DMS53 treated with DMSO at 0.1 percent for 48 hours (cell line): ENCODE data around the gene ITPR3.
A peak's percentile ranks its signal among the peaks of the same experiment; 100 is the strongest.
"Not testable (repeated sequence)": the region's sequence is repeated elsewhere in the genome, so short reads cannot be mapped to it uniquely, and the experiment has no call there.

Source experiments
- DNase-seq: peaks from one replicate; lab custom pipeline; 2025; ENCODE audit not compliant: unreplicated experiment; lab: John Stamatoyannopoulos, UW

Gene ITPR3

DNA sequence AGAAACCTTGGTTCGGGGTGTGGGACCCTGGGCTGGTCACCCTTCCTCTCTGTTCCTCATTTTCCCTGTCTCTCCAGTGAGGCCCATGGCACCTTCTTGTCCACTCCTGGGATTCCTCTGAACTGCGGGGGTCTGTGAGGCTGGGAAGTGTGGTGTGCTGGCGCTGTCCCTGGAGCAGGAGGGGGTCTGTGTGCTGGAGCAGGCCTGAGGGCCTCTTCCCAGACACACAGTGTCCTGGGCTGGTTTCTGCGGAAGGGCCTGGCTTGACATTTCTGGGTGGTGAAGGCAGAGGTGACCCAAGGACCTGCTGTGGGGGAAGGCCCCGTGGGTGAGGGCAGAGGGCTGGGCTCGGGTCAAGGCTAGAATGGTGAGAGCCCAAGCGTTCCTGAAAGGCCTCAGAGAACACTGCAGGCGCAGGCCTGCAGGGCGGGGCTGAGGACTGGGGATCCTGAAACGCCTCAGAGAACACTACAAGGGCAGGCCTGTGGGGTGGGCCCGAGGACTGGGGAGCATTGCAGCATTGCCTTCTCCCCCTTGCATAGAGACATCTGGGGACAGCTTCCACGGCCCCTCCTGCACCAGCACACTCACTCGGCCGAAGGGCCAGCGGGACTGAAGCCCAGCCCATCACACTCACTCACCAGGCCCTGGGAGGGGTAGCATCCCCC lies 30.5 kb upstream of the ITPR3 start:
- peak; percentile 10 for DNase-seq

DNA sequence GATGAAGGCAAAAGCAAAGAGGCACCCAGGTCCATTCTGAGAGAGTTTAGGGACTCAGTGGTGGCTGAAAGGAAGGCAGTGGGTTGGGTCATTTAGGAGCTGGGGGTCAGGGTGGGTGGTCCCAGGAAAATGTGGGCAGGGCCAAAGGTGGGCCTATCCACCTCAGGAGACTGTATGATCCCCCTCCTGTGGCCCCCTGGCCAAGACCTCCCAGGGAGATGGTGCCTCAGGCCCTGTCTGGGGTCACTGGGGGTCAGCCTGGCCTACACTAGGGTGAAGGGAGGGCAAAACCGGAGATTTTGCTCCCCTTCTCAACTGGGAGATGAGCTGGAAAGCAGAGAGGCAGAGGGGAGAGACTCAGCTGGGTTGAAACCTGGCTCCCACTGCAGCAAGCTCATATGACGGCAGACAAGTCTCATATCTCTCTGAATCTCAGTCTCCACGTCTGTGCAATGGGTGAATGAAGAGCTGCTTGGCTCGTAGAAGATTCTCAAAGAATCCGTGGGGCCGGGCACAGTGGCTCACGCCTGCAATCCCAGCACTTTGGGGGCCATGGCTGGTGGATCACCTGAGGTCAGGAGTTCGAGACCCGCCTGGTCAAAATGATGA lies 29.6 kb upstream of the ITPR3 start:
- no peak for DNase-seq

DNA sequence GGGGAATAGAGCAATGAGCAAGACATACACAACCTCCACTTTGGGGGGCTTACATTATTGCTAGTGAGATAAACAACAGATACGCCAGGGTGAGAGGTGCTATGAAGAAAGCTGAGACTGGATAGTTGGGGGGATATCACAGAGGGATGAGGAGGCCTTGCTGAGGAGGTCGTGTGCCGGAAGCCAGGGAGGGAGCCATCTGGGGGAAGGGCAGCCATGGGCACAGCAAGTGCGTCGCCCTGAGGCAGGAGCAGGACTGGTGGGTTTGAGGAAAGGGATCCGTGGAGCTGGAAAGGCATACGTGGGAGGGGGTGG lies 28.9 kb upstream of the ITPR3 start:
- no peak for DNase-seq

DNA sequence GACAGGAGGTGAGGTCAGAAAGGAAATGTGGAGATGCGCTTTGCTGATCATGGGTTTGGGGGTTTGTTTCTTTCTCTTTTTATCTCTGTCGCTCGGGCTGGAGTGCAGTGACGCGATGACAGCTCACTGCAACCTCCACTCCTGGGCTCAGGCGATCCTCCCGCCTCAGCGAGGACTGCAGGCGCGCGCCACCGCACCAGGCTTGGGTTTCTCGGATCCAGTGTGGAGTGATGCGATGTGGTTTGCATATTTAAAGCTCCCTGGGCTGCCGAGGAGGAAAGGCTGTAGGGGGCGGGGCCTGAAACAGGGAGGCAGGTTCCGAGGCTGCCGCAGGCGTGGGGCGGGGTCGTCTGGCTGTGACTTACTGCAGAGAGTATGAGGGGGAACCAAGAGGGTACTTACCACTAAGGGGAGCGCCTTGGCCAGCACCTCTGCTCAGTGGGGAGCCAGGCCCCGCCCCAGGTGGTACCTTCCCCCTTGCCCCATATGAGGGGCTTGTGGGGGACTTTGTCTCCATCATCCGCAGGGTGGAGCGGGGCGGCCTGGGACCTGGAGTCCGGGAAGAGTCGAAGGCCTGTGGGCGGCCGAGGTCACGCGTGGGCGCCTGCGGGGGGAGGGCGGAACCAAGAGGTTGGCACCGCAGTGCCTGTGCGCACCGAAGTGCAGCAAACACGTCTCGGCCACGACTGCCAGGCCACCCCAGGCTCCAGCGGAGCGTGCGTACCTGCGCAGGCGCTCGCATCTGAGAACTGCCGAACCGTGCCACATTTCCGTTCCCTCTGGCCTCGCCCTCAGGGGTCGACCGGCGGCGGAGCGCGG lies 28.3 kb upstream of the ITPR3 start:
- DNase-seq: no peak

DNA sequence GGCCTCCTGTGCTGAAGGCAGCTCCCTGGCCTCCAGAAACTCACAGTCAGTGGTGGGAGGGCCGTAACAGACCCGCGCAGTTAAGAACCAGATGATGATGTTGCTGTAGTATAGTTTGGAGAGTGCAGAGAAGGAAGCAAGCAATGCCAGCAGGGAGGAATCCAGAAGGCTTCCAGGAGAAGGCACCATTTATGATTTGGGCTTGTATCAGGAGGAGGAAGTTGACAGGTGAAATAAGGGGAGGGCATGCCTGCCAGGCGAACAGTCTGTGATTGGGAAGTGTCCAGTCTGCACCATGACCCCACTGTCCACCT lies 27.8 kb upstream of the ITPR3 start:
- peak; percentile 33 for DNase-seq

DNA sequence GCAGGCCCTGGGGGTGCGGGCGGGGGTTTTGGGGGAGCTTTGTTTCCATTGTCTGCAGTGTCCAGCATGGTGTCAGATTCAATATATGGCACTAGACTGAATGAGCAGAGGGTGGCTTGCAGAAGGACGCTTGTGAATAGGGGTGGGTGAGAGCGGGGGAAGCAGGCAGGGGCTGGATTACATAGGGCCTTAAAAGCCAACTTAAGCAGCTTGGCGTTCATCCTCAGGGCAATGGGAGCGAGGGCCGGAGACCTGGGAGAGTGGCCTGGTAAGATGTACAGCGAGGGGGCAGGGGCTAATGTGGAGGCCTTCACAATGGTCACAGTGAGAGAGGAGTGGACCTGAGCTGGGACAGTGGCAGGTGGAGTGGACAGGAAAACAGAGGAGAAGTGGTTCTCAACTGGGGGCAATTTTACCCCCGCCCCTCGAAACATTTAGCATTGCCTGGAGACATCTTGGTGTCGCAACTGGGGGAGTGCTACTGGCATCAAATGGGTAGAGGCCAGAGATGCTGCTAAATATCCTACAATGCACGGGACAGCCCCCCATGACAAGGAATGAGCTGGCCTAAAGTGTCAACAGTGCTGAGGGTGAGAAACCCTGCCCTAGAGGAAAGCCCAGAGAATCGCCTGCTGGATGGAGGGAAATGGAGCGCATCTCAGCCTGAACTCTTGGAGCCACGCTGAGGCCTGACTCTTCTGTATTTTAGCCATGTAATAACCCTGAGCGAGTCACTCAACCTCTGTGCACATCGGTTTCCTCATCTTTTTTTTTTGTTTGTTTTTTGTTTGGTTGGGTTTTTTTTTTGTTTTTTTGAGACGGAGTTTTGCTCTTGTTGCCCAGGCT lies 25.9 kb upstream of the ITPR3 start:
- DNase-seq: no peak

DNA sequence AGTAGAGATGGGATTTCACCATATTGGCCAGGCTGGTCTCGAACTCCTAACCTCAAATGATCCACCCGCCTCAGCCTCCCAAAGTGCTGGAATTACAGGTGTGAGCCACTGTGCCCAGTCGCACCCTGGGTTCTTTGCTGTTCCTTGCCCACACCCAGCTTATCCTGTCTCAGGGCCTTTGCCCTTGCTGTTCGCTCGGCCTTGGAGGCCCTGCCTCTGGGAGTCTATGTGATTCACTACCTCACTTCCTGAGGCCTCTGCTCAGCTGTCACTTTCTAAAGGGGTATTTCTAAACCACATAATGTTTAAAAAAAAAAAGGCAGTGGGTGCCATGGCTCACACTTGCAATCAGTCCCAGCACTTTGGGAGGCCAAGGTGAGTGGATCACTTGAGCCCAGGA lies 24.2 kb upstream of the ITPR3 start:
- not testable (repeated sequence) for DNase-seq

DNA sequence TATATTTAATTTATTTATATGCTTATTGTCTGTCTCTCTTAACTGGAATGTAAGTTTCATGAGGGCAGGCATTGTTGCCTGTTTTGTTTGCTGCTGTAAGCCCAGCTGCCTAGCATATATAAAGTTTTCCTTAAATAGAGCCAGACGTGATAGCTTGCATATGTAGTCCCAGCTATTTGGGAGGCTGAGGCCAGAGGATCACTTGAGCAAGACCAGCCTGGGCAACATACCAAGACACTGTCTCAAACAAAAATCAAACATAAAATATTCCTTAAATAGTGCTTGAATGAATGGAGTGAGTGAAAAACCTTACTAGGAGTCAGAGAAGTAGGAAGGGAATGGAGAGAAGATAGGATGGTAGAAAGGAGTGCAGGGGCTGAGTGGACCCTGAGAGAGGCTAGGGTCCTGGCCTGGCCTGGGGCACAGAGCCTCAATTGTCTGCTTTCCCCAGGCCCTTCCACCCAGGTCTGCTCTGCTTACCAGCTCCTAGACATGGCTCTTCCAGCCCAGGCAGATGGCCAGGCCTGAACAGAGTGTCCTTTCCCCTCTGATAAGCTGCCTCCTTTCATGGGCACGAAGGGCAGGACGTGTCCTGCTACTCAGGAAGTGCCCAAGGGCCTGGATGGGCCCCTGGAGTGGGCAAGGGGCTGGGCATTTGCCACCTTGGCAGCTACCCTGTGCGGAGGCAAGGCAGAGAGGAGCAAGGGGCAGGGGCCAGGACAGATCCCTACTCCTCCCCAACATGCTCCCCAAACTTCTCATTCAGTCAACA lies 23.4 kb upstream of the ITPR3 start:
- DNase-seq: no peak

DNA sequence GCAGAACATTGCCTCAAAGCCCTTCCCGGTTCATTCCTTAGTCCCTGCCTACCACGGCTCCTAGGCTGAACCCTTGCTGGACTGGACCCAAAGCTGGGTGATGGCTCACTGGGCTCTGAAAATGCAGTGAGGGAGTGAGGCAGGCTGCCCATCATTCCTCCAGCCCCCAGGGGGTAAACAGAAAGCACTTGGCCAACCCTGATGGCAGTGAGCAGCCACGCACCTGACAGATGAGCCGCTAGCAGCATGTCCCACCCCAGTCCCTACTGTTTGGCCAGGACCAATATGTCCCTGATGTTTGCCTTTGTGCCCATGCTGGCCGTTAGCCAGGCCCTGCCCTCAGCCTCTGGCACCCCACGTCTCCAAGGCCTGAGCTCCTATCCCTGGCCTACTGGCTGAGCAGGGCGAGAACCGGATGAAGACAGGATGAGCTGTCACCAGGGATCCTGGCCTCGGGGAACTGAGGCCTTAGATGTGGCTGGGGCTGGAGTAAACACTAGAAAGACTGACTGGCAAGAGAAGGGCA lies 21.6 kb upstream of the ITPR3 start:
- DNase-seq: no peak

DNA sequence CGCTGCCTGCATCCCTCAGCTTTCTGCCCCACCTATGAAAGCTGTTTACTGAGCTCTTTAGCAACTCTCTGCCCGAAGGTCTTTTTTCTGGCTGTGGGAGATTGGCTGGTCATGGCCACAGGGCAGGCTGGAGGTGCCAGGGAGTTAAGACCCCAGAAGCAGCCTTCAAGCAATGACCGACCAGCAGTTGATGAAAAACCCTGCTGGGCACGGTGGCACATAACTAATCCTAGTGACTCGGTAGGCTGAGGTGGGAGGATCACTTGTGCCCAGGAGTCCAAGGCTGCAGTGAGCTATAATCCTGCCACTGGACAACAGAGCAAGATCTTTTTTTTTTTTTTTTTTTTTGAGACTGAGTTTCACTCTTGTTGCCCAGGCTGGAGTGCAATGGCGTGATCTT lies 20.4 kb upstream of the ITPR3 start:
- no peak for DNase-seq

DNA sequence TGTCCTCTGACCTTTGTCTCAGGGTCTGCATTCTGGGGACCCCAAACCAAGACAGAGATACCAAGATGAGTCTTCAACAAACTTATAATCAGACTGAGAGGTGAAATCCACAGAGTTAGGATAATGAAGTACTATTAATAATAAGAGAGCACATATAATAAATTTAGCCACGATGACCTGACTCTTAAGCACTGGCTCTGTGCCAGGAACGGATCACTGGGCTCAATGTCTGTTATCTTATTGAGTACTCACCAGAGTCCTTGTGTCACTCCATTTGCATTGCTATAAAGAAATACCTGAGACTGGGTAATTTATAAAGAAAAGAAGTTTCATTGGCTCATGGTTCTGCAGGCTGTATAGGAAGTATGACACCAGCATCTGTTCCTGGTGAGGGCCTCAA lies 18.9 kb upstream of the ITPR3 start:
- DNase-seq: no peak

DNA sequence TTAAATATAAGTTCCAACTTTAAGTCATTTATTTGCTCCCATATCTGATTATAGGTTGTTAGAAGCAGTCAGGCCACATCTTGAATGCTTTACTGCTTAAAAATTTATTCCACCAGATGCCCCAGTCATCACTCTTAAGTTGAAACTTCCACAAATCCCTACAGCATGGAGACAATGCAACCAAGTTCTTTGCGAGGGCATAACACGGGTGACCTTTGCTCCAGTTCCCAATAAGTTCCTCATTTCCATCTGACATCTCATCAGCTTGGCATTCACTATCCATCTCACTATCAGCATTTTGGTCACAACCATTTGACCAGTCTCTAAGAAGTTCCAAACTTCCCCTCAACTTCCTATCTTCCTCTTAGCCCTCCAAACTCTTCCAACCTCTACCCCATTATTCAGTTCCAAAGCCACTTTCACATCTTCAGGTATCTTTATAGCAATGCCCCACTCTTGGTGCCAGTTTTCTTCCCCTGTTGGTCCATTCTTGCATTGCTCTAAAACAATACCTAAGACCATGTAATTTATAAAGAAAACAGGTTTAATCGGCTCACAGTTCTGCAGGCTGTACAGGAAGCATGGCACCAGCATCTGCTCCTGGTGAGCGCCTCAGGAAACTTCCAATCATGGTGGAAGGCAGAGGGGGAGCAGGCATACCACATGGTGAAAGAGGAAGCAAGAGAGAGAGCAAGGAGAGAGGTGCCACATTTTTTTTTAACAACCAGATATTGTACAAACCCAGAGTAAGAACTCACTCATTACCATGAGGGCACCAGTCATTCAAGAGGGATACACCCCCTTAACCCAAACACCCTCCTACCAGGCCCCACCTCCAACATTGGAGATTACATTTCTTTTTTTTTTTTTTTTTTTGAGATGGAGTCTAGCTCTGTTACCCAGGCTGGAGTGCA lies 15.9 kb upstream of the ITPR3 start:
- no peak for DNase-seq

DNA sequence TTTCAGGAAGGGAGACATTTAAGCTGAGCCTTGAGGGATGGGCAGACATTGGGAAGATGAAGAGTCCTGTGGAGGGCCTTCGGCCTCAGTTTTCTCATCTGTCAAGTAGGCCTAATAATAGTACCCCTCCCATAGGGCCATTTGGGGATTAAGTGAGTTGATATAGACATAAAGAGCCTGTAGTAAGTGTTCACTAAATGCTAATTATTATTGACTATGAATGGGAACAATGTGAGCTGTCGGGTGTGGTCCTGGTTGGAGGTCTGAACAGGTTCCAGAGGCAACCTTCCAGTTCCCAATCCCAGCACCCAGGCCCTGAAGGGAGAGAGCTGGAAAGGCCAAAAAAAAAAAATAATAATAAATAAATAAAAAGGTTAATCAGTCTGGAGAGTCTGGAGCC lies 14.5 kb upstream of the ITPR3 start:
- no peak for DNase-seq

DNA sequence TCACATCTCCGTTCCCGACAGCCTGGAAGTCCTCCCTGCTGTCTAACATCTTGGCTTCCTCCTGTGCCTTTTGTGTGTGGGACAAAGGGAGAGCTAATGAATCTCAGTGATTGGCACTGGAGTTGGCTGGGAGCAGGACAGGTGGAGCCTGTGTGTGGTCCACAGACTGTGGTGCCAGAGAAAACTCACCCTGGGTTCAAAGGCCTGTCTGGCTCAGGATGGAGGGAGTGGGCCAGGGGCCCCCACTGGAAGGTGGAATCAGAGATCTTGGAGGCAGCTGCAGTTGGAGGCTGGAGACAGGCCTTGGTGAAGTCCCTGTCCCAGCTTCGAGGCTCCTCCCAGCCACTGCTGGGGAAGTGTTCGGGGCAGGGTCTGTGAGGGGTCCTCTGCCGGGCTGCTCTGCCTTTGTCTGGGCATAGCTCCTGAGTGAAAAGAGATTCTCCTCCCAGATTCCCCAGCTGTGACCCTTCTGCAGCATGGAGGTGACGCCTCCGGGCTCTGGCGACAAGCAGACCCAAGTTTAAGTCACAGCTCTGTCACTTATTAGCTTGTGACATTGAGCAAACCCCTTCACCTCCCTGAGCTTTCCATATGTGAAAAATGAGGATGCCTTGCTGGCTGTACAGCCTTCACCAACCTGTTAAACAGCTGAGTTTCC lies 13.9 kb upstream of the ITPR3 start:
- DNase-seq: no peak

DNA sequence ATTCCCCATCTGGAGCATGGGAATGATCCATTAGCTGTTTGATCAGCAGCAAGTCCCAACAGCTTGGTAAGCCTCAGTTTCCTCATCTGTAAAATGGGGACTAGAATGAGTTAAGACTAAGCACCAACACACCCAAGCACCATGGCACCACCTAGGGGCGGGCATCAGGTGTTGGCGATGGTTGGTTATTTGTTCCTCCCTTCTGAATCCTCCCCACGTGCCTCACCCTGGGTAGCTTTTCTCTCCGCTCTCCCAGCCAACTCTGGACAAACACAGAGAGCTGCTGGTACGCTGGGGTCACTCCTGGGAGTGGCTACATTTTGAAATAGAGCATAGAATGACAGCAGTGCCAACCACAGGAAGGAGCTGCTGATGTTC lies 13.3 kb upstream of the ITPR3 start:
- DNase-seq: no peak

DNA sequence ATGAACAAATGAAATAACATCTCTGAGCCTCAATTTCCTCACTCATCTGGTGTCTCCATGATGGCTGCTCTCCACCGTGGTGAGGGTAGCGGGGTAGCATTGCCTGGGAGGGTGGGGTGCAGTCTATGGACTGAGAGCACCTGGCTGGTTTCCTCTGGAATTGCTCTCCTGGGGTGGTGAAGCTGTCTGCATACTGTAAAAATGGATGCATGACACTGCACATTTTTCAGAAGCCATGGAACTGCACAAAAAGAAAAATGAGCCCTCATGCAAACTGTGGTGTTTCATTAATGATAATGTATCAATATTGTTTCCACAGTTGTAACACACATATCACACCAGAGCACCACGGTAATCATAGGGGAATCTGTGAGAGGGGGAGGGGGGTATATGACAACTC lies 12.1 kb upstream of the ITPR3 start:
- DNase-seq: no peak

DNA sequence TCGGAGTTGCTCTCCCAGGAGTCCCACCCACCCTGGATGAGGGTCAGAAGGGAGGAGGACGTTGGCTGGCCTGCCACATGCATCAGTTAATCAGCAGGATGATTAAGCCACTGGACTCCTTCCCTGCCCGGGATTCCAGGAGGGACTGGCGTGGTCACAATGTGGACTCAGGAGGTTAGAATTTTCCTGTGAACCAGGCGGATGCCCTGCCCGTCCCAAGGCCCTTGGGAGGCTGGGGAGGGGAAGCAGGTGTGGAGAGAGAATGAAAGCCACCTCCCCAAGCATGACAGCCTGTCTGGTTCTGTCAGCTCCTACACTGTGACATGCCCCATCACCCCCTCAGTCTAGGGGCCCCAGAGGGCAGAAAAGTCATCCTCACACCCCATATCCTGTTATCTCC lies 11.6 kb upstream of the ITPR3 start:
- DNase-seq: no peak

DNA sequence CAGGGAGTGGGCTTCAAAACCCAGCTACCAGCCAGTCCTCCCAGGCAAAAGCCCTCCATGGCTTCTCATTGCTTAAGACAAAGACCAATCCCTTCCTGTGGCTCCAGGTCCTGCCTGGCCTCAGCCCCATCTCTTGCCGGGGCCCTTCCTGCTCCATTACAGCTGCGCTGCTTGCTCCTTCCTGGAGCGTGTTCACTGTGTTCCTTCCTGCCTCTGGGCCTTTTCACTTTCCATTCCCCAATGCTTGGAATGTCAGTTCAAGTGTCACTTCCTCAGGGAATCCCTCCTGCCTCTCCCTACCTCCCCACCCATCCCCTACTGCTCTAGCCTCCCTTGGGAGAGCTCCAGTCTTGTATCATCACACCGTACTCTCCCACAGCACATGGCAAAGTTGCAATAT lies 11.1 kb upstream of the ITPR3 start:
- DNase-seq: no peak
